B cell (primary cell): ENCODE measurements around the gene PEPD. TPM values are rescaled to one million over a fixed set of nuclear protein-coding genes. Genes with fewer than 3 reads are reported as not detected.

Experiments used
- ATAC-seq: fragments of 200-7000 bp; cut with Tn5 transposase; one replicate; pipeline ENCODE4 v1.10.0; 2021; ENCODE audit warnings: low read depth, mild to moderate bottlenecking, moderate number of reproducible peaks, moderate library complexity
- CTCF ChIA-PET: fragments of 350-600 bp; sonication (Branson Sonifier 250); formaldehyde crosslinking; loops from one replicate; lab custom pipeline; 2021; ENCODE audit warnings: antibody characterized with exemption, inconsistent platforms; lab: Charles Lee
- POLR2A ChIA-PET: fragments of 350-600 bp; sonication (Branson Sonifier 250); formaldehyde crosslinking; loops from one replicate; lab custom pipeline; 2021; ENCODE audit warnings: antibody characterized with exemption; lab: Charles Lee
- DNase-seq: peaks from one replicate; pipeline ENCODE4 v3.0.0; 2013
- H2AFZ ChIP-seq: 2 replicates; pipeline ENCODE4 v1.6.1; 2012; ENCODE audit warnings: mild to moderate bottlenecking, low read depth, low read length; ENCODE audit not compliant: insufficient read depth, poor library complexity, severe bottlenecking
- H3K27ac ChIP-seq, 2 donors: 1 replicate in 1 of 2; 2 replicates in 1 of 2; pipeline ENCODE4 v1.5.1; 2012 to 2013; ENCODE audit warnings: low read length in 2 of 2, mild to moderate bottlenecking in 2 of 2, moderate library complexity in 1 of 2
- H3K27me3 ChIP-seq, 4 experiments: fragments of 200-600 bp in 1 of 4; sonication (generic) in 1 of 4; replicated peaks in 1 of 4; 1 replicate in 2 of 4; 2 replicates in 2 of 4; pipeline versions ENCODE4 v1.6.1 to v1.7.0; 2013 to 2016; ENCODE audit warnings: low read length in 3 of 4, mild to moderate bottlenecking in 2 of 4, mixed read lengths in 1 of 4, moderate library complexity in 1 of 4; ENCODE audit not compliant: insufficient read depth in 4 of 4, control insufficient read depth in 3 of 4; ENCODE audit errors: control extremely low read depth in 1 of 4
- H3K36me3 ChIP-seq, 2 experiments: replicated peaks in 1 of 2; 1 replicate in 1 of 2; 2 replicates in 1 of 2; pipeline versions ENCODE4 v1.6.1 to v1.7.1; 2013; ENCODE audit warnings: low read length in 1 of 2; ENCODE audit not compliant: insufficient read depth in 2 of 2, control insufficient read depth in 1 of 2; ENCODE audit errors: control extremely low read depth in 1 of 2, extremely low read depth in 1 of 2
- H3K4me1 ChIP-seq, 2 donors: fragments of 200-600 bp in 1 of 2; sonication (generic) in 1 of 2; 1 replicate in 1 of 2; 2 replicates in 1 of 2; pipeline versions ENCODE4 v1.5.1 to v1.6.1; 2013 to 2017; ENCODE audit warnings: low read length in 2 of 2; ENCODE audit not compliant: control insufficient read depth in 2 of 2, insufficient read depth in 2 of 2
- H3K4me2 ChIP-seq: replicated peaks from 2 replicates; pipeline ENCODE3; 2012; ENCODE audit warnings: mild to moderate bottlenecking, low read depth, low read length; ENCODE audit not compliant: poor library complexity, severe bottlenecking
- H3K4me3 ChIP-seq, 5 experiments: fragments of 200-600 bp in 1 of 5; sonication (generic) in 1 of 5; 1 replicate in 3 of 5; 2 replicates in 2 of 5; pipeline versions ENCODE4 v1.5.1 to v1.7.0; 2011 to 2016; ENCODE audit warnings: low read length in 4 of 5, mild to moderate bottlenecking in 4 of 5, low read depth in 2 of 5, control low read depth in 1 of 5, moderate library complexity in 1 of 5; ENCODE audit not compliant: insufficient read depth in 1 of 5; ENCODE audit errors: control extremely low read depth in 1 of 5, extremely low read depth in 1 of 5
- H3K79me2 ChIP-seq: fragments of 200-600 bp; sonication (generic); one replicate; pipeline ENCODE4 v1.6.0; 2016; ENCODE audit warnings: low read length; ENCODE audit not compliant: control insufficient read depth, insufficient read depth
- H3K9ac ChIP-seq: fragments of 200-600 bp; sonication (generic); 2 replicates; pipeline ENCODE4 v1.6.1; 2017; ENCODE audit warnings: mild to moderate bottlenecking, low read length, moderate library complexity
- H3K9me3 ChIP-seq, 3 donors: one replicate each; pipeline versions ENCODE4 v1.6.1 to v1.7.1; 2013; ENCODE audit warnings: low read length in 2 of 3; ENCODE audit not compliant: control insufficient read depth in 2 of 3, insufficient read depth in 1 of 3; ENCODE audit errors: control extremely low read depth in 1 of 3
- H4K20me1 ChIP-seq: 2 replicates; pipeline ENCODE4 v1.6.0; 2012; ENCODE audit warnings: mild to moderate bottlenecking, low read length; ENCODE audit not compliant: insufficient read depth, control insufficient read depth, poor library complexity, severe bottlenecking
- H3K27ac Mint-ChIP-seq: one replicate; pipeline ENCODE4 v1.8.0; 2021; ENCODE audit warnings: mixed read lengths
- H3K27me3 Mint-ChIP-seq: one replicate; pipeline ENCODE4 v1.8.0; 2021; ENCODE audit warnings: mixed read lengths
- H3K4me1 Mint-ChIP-seq: one replicate; pipeline ENCODE4 v1.8.0; 2021; ENCODE audit warnings: mixed read lengths
- H3K4me3 Mint-ChIP-seq: one replicate; pipeline ENCODE4 v1.8.0; 2021; ENCODE audit warnings: mixed read lengths
- H3K9me3 Mint-ChIP-seq: one replicate; pipeline ENCODE4 v1.8.0; 2022; ENCODE audit warnings: mixed read lengths; ENCODE audit not compliant: insufficient read depth
- EZH2 ChIP-seq: IDR thresholded peaks from 2 replicates; pipeline ENCODE4 v1.6.1; 2012; ENCODE audit warnings: borderline replicate concordance, low read depth, mild to moderate bottlenecking, moderate library complexity, low read length; ENCODE audit not compliant: insufficient read depth, poor library complexity, severe bottlenecking
- WGBS: methylation state at CpG from one replicate; pipeline ENCODE4 v1.1.5; 2013; ENCODE audit warnings: missing lambda C conversion rate; ENCODE audit not compliant: insufficient coverage; 5-methylcytosine and 5-hydroxymethylcytosine counted together
- intact Hi-C: fragments of 100-400 bp; cut with micrococcal nuclease; formaldehyde crosslinking; loops from one replicate; pipeline ENCODE4 v1.10.0; 2022
- polyA plus RNA-seq: library from polyadenylated mRNA; depleted of rRNA; stranded (reverse); fragments of >200 nt; gene quantifications from 2 replicates; pipeline ENCODE4 v1.2.3, GENCODE V29; 2012
- total RNA-seq, 2 donors: library from RNA; stranded (reverse); fragments of 120-200 nt in 1 of 2; gene quantifications; 1 replicate in 1 of 2; 2 replicates in 1 of 2; pipeline versions ENCODE4 v1.2.3 to v1.2.4, GENCODE V29; 2013 to 2022
- TF ChIP-seq, protein P1 (sequence below): fragments of 200-600 bp; IDR thresholded peaks from one replicate; pipeline ENCODE4 v1.8.0; 2022; ENCODE audit warnings: antibody characterized with exemption, mild to moderate bottlenecking

PEPD gene
- total and polyA plus RNA-seq, 2 donors (not counting 1 experiment from before 2014, with no cell fraction given): 36.4 to 42.7 TPM

DNA sequence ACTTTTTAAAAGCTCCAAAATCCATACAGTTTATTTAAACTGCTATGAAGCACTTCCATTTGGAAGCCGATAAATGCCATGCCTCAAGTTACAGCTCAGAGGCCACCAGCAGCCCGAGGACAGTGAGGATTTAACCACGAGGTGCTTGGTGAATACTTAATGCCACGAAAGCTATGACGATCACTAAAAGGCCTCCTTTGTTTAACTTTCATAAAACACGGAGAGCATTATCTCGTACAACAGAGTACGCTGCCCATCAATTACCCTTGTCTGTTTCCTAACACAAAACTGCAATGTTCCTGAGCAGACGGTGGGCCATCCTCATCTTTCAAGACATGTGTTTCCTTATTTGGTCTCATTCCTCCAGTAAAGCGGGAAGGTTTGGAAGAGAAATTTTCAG, 58.4 kb downstream of the PEPD start:
- no peaks in the 10 kb centered on the region for H3K4me1 Mint-ChIP-seq
- Histone ChIP-seq H3K36me3 (peaks cover 0 to 2% of the 10 kb centered on the region in 2 experiments), H3K9me3 (no peaks in the 10 kb centered on the region), H3K4me2 (no peak overlapping the region), H3K9ac (no peak overlapping the region), H2AFZ (no peak overlapping the region), H4K20me1 (no peaks in the 10 kb centered on the region), H3K79me2 (no peaks in the 10 kb centered on the region), H3K4me1 (no peaks in the 10 kb centered on the region), H3K27me3 (no peaks in the 10 kb centered on the region), H3K4me3 (no peak overlapping the region), H3K27ac (no peak overlapping the region)
- POLR2A ChIA-PET: interaction anchor here (0.7 kb wide), 1 partner anchor 74 kb away, joined by 3 read pairs; no protein-coding TSS in a partner anchor
- ATAC-seq: no peak
- TF ChIP-seq, protein P1, sequence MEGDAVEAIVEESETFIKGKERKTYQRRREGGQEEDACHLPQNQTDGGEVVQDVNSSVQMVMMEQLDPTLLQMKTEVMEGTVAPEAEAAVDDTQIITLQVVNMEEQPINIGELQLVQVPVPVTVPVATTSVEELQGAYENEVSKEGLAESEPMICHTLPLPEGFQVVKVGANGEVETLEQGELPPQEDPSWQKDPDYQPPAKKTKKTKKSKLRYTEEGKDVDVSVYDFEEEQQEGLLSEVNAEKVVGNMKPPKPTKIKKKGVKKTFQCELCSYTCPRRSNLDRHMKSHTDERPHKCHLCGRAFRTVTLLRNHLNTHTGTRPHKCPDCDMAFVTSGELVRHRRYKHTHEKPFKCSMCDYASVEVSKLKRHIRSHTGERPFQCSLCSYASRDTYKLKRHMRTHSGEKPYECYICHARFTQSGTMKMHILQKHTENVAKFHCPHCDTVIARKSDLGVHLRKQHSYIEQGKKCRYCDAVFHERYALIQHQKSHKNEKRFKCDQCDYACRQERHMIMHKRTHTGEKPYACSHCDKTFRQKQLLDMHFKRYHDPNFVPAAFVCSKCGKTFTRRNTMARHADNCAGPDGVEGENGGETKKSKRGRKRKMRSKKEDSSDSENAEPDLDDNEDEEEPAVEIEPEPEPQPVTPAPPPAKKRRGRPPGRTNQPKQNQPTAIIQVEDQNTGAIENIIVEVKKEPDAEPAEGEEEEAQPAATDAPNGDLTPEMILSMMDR: no peak
- TF ChIP-seq EZH2: no peak
- H3K27me3 Mint-ChIP-seq: no peaks in the 10 kb centered on the region
- CTCF ChIA-PET: no interaction called here
- intact Hi-C loops: no loop called here
- no peaks in the 10 kb centered on the region for H3K9me3 Mint-ChIP-seq
- DNase-seq: no peak
- H3K27ac Mint-ChIP-seq: no peak overlapping the region
- WGBS: 91% methylated on average over 8 of the region's 10 CpGs
- no peak overlapping the region for H3K4me3 Mint-ChIP-seq

DNA sequence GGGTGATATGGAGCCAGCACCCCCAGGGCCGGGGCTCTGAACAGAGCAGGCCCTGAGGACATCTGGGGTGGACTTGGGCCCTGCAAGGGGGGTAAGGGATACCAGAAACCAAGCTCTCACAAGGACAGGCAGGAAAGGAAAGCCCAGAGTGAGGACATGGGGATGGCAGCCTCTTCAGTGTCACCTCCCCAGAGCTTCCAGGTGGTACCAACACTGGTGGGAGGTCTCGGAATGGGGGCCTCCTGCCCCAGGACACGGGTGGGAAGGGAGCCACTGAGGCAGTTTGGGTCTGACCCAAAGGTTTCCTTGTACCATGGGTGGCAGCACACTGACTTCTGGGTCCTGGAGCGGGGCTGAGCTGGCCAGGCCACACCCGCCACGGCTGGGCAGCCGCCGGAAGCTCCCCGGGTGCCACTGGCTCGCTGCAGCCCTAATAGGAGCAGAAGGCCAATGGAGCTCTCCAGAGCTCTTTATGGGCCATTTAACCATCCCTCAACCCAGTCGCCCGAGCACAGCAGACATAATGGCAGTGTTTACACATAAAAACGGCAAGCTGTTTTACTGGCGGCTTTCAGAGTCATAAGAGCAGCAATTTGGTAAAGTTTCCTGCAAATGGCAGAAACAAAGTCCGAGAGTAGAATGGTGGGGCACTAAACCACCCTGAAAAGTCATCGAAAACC, 59.3 kb downstream of the PEPD start:
- Histone ChIP-seq H2AFZ (no peak overlapping the region), H4K20me1 (no peaks in the 10 kb centered on the region), H3K9me3 (no peaks in the 10 kb centered on the region), H3K9ac (no peak overlapping the region), H3K27me3 (no peaks in the 10 kb centered on the region), H3K4me2 (no peak overlapping the region), H3K27ac (no peak overlapping the region), H3K36me3 (peaks cover 0 to 2% of the 10 kb centered on the region in 2 experiments), H3K4me3 (no peak overlapping the region), H3K79me2 (no peaks in the 10 kb centered on the region), H3K4me1 (no peaks in the 10 kb centered on the region)
- Mint-ChIP-seq H3K9me3 (no peaks in the 10 kb centered on the region), H3K27me3 (no peaks in the 10 kb centered on the region), H3K27ac (no peak overlapping the region), H3K4me3 (no peak overlapping the region), H3K4me1 (no peaks in the 10 kb centered on the region)
- TF ChIP-seq, protein P1: no peak
- no peak for TF ChIP-seq EZH2
- WGBS: 93% methylated on average over 14 of the region's 16 CpGs
- intact Hi-C loops: no loop called here
- ATAC-seq (no peak), DNase-seq (no peak)
- ChIA-PET CTCF (no interaction called here), POLR2A (no interaction called here)
